Sigmoid colon (tissue), 3 donors: ENCODE results near the gene SLC47A1.

Experiments used
- POLR2A ChIP-seq, 2 donors: fragments of 450-650 bp; IDR thresholded peaks; one replicate each; pipeline ENCODE4 v1.6.1; 2016; ENCODE audit warnings: antibody characterized with exemption in 2 of 2, mild to moderate bottlenecking in 2 of 2, moderate library complexity in 2 of 2
- TF ChIP-seq, protein P1 (sequence below), 4 experiments: fragments of 450-650 bp in 3 of 4; fragments of 200-600 bp in 1 of 4; IDR thresholded peaks; one replicate each; pipeline ENCODE4 v1.5.1; 2016 to 2019; ENCODE audit warnings: antibody characterized with exemption in 4 of 4, mild to moderate bottlenecking in 3 of 4, moderate library complexity in 2 of 4

DNA sequence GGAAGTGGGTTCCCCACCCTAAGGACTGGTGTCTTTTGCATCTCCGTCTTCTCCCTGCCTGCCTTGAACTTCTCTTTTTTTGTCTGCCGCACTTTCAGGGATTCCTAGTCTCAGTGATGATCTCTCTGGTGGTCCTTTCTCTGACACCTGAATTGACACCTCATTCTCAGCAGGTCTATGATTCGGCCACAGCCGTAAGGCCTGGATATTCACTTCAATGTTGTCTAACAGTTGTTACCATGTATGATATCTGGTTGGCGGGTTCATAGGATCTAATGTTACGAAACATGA is 25.1 kb upstream of the SLC47A1 start:
- no peak for TF ChIP-seq POLR2A (IDR thresholded peaks at IDR 0.05)
- TF ChIP-seq, protein P1, sequence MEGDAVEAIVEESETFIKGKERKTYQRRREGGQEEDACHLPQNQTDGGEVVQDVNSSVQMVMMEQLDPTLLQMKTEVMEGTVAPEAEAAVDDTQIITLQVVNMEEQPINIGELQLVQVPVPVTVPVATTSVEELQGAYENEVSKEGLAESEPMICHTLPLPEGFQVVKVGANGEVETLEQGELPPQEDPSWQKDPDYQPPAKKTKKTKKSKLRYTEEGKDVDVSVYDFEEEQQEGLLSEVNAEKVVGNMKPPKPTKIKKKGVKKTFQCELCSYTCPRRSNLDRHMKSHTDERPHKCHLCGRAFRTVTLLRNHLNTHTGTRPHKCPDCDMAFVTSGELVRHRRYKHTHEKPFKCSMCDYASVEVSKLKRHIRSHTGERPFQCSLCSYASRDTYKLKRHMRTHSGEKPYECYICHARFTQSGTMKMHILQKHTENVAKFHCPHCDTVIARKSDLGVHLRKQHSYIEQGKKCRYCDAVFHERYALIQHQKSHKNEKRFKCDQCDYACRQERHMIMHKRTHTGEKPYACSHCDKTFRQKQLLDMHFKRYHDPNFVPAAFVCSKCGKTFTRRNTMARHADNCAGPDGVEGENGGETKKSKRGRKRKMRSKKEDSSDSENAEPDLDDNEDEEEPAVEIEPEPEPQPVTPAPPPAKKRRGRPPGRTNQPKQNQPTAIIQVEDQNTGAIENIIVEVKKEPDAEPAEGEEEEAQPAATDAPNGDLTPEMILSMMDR (IDR thresholded peaks at IDR 0.05): no peak
